ENCODE measurements around the gene RLN3. TPM values are rescaled to one million over a fixed set of nuclear protein-coding genes. Genes with fewer than 3 reads are reported as not detected.
"Not testable (repeated sequence)": the region's sequence is repeated elsewhere in the genome, so short reads cannot be mapped to it uniquely, and the experiment has no call there.

The RLN3 gene
- total RNA-seq, 2 donors from 2014 or later = not detected

DNA sequence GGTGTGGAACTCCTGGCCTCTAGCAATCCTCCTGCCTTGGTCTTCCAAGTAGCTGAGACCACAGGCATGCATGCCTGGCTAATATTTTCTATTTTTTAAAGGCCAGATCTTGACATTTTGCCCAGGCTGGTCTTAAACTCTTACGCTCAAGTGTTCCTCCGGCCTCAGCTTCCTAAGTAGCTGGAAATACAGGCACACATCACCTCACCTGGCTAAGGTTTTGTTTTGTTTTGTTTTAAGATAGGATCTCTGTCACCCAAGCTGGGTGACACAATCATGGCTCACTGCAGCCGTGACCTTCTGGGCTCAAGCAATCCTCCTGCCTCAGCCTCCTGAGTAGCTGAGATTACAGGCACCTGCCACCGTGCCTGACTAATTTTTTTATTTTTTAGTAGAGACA is 5.5 kb upstream of the RLN3 start:
- no peaks in the 10 kb centered on the region for H3K36me3 ChIP-seq
- H3K27me3 ChIP-seq = no peaks in the 10 kb centered on the region
- no peaks in the 10 kb centered on the region for H3K9me3 ChIP-seq
- no peak overlapping the region for H3K27ac ChIP-seq
- DNase-seq (ENCODE audit: low spot score) = no peak
- H3K4me1 ChIP-seq = no peaks in the 10 kb centered on the region
- TF ChIP-seq, protein P1, sequence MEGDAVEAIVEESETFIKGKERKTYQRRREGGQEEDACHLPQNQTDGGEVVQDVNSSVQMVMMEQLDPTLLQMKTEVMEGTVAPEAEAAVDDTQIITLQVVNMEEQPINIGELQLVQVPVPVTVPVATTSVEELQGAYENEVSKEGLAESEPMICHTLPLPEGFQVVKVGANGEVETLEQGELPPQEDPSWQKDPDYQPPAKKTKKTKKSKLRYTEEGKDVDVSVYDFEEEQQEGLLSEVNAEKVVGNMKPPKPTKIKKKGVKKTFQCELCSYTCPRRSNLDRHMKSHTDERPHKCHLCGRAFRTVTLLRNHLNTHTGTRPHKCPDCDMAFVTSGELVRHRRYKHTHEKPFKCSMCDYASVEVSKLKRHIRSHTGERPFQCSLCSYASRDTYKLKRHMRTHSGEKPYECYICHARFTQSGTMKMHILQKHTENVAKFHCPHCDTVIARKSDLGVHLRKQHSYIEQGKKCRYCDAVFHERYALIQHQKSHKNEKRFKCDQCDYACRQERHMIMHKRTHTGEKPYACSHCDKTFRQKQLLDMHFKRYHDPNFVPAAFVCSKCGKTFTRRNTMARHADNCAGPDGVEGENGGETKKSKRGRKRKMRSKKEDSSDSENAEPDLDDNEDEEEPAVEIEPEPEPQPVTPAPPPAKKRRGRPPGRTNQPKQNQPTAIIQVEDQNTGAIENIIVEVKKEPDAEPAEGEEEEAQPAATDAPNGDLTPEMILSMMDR (IDR thresholded peaks at IDR 0.05) = no peak
- no peak overlapping the region for H3K4me3 ChIP-seq

DNA sequence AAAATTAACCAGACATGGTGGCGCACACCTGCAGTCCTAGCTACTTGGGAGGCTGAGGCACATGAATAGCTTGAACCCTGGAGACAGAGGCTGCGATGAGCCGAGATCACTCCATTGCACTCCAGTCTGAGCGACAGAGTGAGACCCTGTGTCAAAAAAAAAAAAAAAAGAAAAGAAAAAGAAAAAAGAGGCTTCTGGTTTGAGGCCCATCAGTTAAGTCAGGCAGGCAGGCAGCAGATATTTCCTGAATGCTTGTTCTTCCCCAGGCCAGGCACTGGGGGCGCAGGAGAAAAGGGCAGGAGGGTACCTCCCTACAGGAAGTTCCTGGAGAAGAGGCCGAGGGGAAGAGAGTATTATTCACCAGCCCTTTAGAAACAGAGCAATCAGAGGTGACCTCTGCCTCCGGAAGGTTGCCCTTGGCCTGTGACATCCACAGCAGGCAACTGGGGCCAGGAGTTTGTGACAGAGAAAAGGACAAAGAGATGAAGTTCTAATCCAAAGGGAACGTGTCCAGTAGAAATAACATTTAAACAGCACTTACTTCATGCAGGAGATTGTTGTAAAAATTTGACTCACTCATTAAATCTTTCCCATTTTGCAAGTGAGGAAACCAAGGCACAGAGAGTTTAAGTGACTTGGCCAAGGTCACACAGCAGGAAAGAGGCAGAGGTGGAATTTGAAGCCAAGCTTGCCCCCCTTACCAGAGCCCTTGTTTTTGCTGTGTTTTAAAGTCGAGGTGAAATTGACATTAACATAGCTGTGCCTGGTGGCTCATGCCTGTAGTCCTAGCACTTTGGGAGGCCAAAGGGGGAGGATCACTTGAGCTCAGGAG is 4.3 kb upstream of the RLN3 start:
- TF ChIP-seq, protein P1 (IDR thresholded peaks at IDR 0.05) = peak in 1 of 2 donors; percentile 50
- Histone ChIP-seq H3K9me3 (no peaks in the 10 kb centered on the region), H3K4me3 (no peak overlapping the region), H3K27me3 (no peaks in the 10 kb centered on the region), H3K4me1 (no peaks in the 10 kb centered on the region), H3K27ac (no peak overlapping the region), H3K36me3 (no peaks in the 10 kb centered on the region)
- DNase-seq (ENCODE audit: low spot score) = no peak

DNA sequence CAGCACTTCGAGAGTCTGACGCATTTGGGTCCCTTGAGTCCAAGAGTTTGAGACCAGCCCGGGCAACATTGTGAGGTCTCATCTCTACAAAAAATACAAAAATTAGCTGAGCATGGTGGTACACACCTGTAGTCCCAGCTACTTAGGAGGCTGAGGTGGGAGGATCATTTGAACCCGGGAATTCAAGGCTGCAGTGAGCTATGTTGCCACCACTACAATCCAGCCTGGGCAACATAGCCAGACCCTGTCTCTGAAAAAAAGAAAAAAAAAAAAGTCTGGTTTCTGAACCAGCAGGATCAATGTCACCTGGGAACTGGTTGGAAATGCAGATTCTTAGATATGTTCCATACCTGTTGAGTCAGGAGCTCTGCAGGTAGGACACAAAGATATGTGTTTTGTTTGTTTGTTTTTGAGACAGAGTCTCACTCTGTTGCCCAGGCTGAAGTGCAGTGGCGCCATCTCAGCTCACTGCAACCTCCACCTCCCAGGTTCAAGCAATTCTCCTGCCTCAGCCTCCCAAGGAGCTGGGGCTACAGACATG is 1.2 kb upstream of the RLN3 start:
- not testable (repeated sequence) for H3K27ac ChIP-seq; H3K4me1 ChIP-seq; H3K9me3 ChIP-seq; H3K27me3 ChIP-seq; H3K4me3 ChIP-seq; H3K36me3 ChIP-seq; DNase-seq (ENCODE audit: low spot score)

DNA sequence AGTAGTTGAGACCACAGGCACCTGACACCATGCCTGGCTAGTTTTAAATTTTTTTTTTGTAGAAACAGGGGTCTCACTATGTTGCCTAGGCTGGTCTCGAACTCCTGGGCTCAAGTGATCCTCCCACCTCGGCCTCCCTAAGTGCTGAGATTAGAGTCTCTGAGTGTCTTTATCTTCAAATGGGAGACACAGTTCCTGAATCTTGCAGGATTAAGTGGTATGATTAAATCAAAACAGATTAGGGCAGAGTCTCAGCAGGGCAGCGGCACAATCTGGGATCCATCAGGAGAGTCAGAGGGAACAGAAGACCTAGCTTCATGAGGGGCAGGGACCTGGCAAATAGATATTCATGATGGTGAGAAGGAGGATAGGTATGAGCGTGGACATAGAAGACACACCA is 953 bp downstream of the RLN3 start:
- no peak for DNase-seq (ENCODE audit: low spot score)
- no peaks in the 10 kb centered on the region for H3K27me3 ChIP-seq
- H3K36me3 ChIP-seq = no peaks in the 10 kb centered on the region
- H3K9me3 ChIP-seq = no peaks in the 10 kb centered on the region
- H3K4me1 ChIP-seq = peaks cover 0 to 14% of the 10 kb centered on the region in 2 donors
- H3K4me3 ChIP-seq = no peak overlapping the region
- TF ChIP-seq, protein P1 (IDR thresholded peaks at IDR 0.05) = no peak
- H3K27ac ChIP-seq = no peak overlapping the region

DNA sequence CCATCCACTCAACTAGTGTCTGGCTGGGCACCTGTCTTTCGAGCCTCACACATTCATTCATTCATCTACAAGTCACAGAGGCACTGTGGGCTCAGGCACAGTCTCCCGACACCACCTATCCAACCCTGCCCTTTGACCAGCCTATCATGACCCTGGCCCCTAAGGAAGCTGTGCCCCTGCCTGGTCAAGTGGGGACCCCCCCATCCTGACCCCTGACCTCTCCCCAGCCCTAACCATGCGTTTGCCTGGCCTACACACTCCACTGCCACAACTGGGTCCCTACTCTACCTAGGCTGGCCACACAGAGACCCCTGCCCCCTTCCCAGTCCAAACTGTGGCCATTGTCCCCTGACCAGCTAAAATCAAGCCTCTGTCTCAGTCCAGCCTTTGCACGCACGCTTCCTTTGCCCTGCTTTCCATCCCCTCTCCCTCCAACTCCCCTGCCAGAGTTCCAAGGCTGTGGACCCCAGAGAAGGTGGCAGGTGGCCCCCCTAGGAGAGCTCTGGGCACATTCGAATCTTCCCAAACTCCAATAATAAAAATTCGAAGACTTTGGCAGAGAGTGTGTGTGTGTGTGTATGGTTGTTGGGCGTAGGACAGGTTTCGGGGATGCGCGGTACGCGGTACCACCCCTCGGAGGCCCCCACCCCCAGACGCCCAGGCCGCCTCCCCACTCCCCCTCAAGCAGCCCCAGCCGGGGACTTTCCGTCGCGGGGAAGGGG is 3.2 kb downstream of the RLN3 start:
- Histone ChIP-seq H3K36me3 (no peaks in the 10 kb centered on the region), H3K4me1 (peaks cover 0 to 14% of the 10 kb centered on the region in 2 donors), H3K9me3 (no peaks in the 10 kb centered on the region), H3K27me3 (no peaks in the 10 kb centered on the region), H3K4me3 (peak overlapping the region; percentile 51 to 65), H3K27ac (peak overlapping the region; percentile 70 to 77)
- TF ChIP-seq, protein P1 (IDR thresholded peaks at IDR 0.05) = no peak
- DNase-seq (ENCODE audit: low spot score) = no peak
